ENCODE data around the gene PLCH2.

Gene PLCH2

GRCh38 chr1:2460996-2461751, 14.9 kb upstream of the PLCH2 start:
- no peak for DNase-seq

- DNase-seq = no peak
Measured at GRCh38 chr1:2462819-2463218, 13.3 kb upstream of the PLCH2 start.

GRCh38 chr1:2463396-2463795, 12.7 kb upstream of the PLCH2 start:
- DNase-seq = no peak

GRCh38 chr1:2465371-2466269, 10.5 kb upstream of the PLCH2 start:
- no peak for DNase-seq

- DNase-seq = no peak
Measured at GRCh38 chr1:2466270-2466665, 9.8 kb upstream of the PLCH2 start.

GRCh38 chr1:2466958-2467554, 9.0 kb upstream of the PLCH2 start:
- DNase-seq = no peak

- no peak for DNase-seq
Measured at GRCh38 chr1:2468041-2468472, 8.0 kb upstream of the PLCH2 start.

GRCh38 chr1:2468540-2468939, 7.5 kb upstream of the PLCH2 start:
- no peak for DNase-seq

GRCh38 chr1:2469103-2469940, 6.8 kb upstream of the PLCH2 start:
- DNase-seq = no peak

- DNase-seq = no peak
Measured at GRCh38 chr1:2470290-2471158, 5.6 kb upstream of the PLCH2 start.

GRCh38 chr1:2471159-2471471, 5.0 kb upstream of the PLCH2 start:
- DNase-seq = no peak

- no peak for DNase-seq
Measured at GRCh38 chr1:2471587-2472001, 4.5 kb upstream of the PLCH2 start.

- no peak for DNase-seq
Measured at GRCh38 chr1:2472109-2472508, 4.0 kb upstream of the PLCH2 start.

- DNase-seq = no peak
Measured at GRCh38 chr1:2472561-2473177, 3.4 kb upstream of the PLCH2 start.

- DNase-seq = no peak
Measured at GRCh38 chr1:2473198-2473597, 2.9 kb upstream of the PLCH2 start.

GRCh38 chr1:2474104-2474844, 1.8 kb upstream of the PLCH2 start:
- no peak for DNase-seq

GRCh38 chr1:2474933-2475371, 1.1 kb upstream of the PLCH2 start:
- DNase-seq = no peak

GRCh38 chr1:2475571-2475970, 518 bp upstream of the PLCH2 start:
- no peak for DNase-seq

GRCh38 chr1:2477309-2477708, 1.2 kb downstream of the PLCH2 start:
- DNase-seq = no peak

GRCh38 chr1:2477791-2478499, 1.9 kb downstream of the PLCH2 start:
- no peak for DNase-seq
